H1 (cell line): ENCODE measurements around the gene PHYHD1. TPM values are rescaled to one million over a fixed set of nuclear protein-coding genes. Genes with fewer than 3 reads are reported as not detected.

Experiments
- HDAC2 ChIP-seq, 2 experiments: fragments of 300-600 bp in 1 of 2; sonication (generic) in 1 of 2; IDR thresholded peaks; 2 replicates each; pipeline ENCODE4 v1.6.1; 2011 to 2012; ENCODE audit warnings: low read depth in 2 of 2, low read length in 2 of 2, mild to moderate bottlenecking in 2 of 2, moderate library complexity in 2 of 2, borderline replicate concordance in 1 of 2, inconsistent platforms in 1 of 2
- YY1 ChIP-seq: IDR thresholded peaks from 2 replicates; pipeline ENCODE4 v1.6.1; 2011; ENCODE audit warnings: low read depth, mild to moderate bottlenecking, low read length
- polyA plus RNA-seq, 7 experiments: library from polyadenylated mRNA; depleted of rRNA in 3 of 7; stranded (reverse) in 5 of 7; unstranded in 2 of 7; fragments of >200 nt in 5 of 7; fragments of 200-250 nt in 2 of 7; gene quantifications; 1 replicate in 5 of 7; 2 replicates in 1 of 7; 4 replicates in 1 of 7; pipeline versions ENCODE4 v1.2.1 to v1.2.3, GENCODE V29; 2011 to 2013; ENCODE audit warnings: missing spikeins in 2 of 7, mixed read lengths in 2 of 7
- total RNA-seq: library from RNA; stranded (reverse); fragmentation: NEBNext Ultra II Directional; extraction: Animal tissue kit (Norgen Biotek cat#: 25700); gene quantifications from 2 replicates; pipeline ENCODE4 v1.2.1, GENCODE V29; 2021
- TF ChIP-seq, protein P1 (sequence below): IDR thresholded peaks from 2 replicates; pipeline ENCODE4 v1.6.1; 2011; ENCODE audit warnings: low read depth, mild to moderate bottlenecking, low read length; ENCODE audit not compliant: insufficient read depth

Gene PHYHD1
- total and polyA plus RNA-seq, 2 of the 8 experiments (the other 6 are each of a cell fraction or from before 2014, with no cell fraction given) = 14.1 to 25.6 TPM

DNA sequence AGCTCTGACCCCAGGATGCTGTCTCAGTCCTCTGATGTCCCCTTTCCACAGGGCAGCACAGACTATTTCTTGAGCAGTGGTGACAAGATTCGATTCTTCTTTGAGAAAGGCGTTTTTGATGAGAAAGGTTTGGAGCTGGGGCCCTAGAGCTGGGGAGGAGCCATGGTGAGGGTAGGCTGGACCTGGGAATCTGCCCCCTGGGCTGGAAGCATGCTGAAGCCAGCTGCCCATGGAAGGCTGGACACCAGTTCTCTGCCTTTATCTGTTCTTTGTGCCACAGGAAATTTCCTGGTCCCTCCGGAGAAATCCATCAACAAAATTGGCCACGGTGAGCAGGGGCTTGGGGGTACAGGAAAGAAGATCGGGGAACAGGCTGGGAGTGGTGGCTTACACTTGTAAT lies 12.9 kb downstream of the PHYHD1 start (continued):
- TF ChIP-seq HDAC2 (IDR thresholded peaks at IDR 0.05; ENCODE audit: borderline replicate concordance in 1 of 2, low read depth in 2 of 2, low read length in 2 of 2) = no peak
- TF ChIP-seq YY1 = no peak
- TF ChIP-seq, protein P1, sequence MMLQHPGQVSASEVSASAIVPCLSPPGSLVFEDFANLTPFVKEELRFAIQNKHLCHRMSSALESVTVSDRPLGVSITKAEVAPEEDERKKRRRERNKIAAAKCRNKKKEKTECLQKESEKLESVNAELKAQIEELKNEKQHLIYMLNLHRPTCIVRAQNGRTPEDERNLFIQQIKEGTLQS = no peak
